H1 (cell line): ENCODE measurements around the gene ARG2. TPM values are rescaled to one million over a fixed set of nuclear protein-coding genes. Genes with fewer than 3 reads are reported as not detected.

ENCODE experiments used
- CTCF ChIA-PET: fragments of 300-600 bp; sonication (Branson Sonifier 250); formaldehyde crosslinking; loops from one replicate; lab custom pipeline; 2021; ENCODE audit not compliant: partially characterized antibody; lab: Charles Lee
- POLR2A ChIA-PET: fragments of 300-600 bp; sonication (Branson Sonifier 250); formaldehyde crosslinking; loops from one replicate; lab custom pipeline; 2021; ENCODE audit warnings: inconsistent platforms; ENCODE audit not compliant: partially characterized antibody; lab: Charles Lee
- DNase-seq, 2 experiments: peaks; one replicate each; pipeline versions ENCODE4 v3.0.0 to v3.0.0-alpha.2; 2010 to 2022; ENCODE audit warnings: low spot score in 2 of 2, low read depth in 1 of 2, mixed read lengths in 1 of 2
- FAIRE-seq: peaks from 2 replicates; lab custom pipeline; 2011; peaks lifted over from hg19 to GRCh38; lab: Jason Lieb, UNC
- H2AFZ ChIP-seq: 2 replicates; pipeline ENCODE4 v1.8.1; 2012; ENCODE audit warnings: low read length, inconsistent platforms
- H2AK5ac ChIP-seq: 2 replicates; pipeline ENCODE4 v1.6.1; 2013; ENCODE audit warnings: low read depth, low read length
- H2BK120ac ChIP-seq: replicated peaks from 2 replicates; pipeline ENCODE3; 2013; ENCODE audit warnings: low read depth, low read length, inconsistent platforms
- H2BK12ac ChIP-seq: 2 replicates; pipeline ENCODE4 v1.6.1; 2013; ENCODE audit warnings: low read depth, low read length
- H2BK15ac ChIP-seq: 2 replicates; pipeline ENCODE4 v1.6.1; 2013; ENCODE audit warnings: low read length
- H2BK20ac ChIP-seq: 2 replicates; pipeline ENCODE4 v1.6.1; 2013; ENCODE audit warnings: low read length
- H2BK5ac ChIP-seq: 2 replicates; pipeline ENCODE4 v1.6.1; 2013; ENCODE audit warnings: low read depth, low read length
- H3K14ac ChIP-seq: 2 replicates; pipeline ENCODE4 v1.6.1; 2013; ENCODE audit warnings: inconsistent platforms; ENCODE audit not compliant: insufficient read length
- H3K18ac ChIP-seq: 2 replicates; pipeline ENCODE4 v1.6.1; 2013; ENCODE audit warnings: low read length; ENCODE audit errors: extremely low read depth
- H3K23ac ChIP-seq: 2 replicates; pipeline ENCODE4 v1.6.1; 2013; ENCODE audit warnings: inconsistent platforms; ENCODE audit not compliant: insufficient read length
- H3K23me2 ChIP-seq: 2 replicates; pipeline ENCODE4 v1.6.1; 2013; ENCODE audit warnings: low read depth, low read length
- H3K27ac ChIP-seq: 2 replicates; pipeline ENCODE4 v1.6.1; 2011; ENCODE audit warnings: low read depth, low read length, inconsistent platforms
- H3K27me3 ChIP-seq, 4 experiments: replicated peaks in 1 of 4; 1 replicate in 1 of 4; 2 replicates in 3 of 4; pipeline versions ENCODE4 v1.6.1 to v1.8.1; 2011 to 2013; ENCODE audit warnings: low read length in 3 of 4, mild to moderate bottlenecking in 3 of 4, inconsistent platforms in 2 of 4, mixed read lengths in 2 of 4, moderate library complexity in 1 of 4; ENCODE audit not compliant: control insufficient read depth in 3 of 4, insufficient read depth in 3 of 4; ENCODE audit errors: extremely low read depth in 1 of 4
- H3K36me3 ChIP-seq, 4 experiments: 2 replicates each; pipeline versions ENCODE4 v1.6.1 to v1.8.1; 2011 to 2013; ENCODE audit warnings: mild to moderate bottlenecking in 4 of 4, low read length in 3 of 4, moderate library complexity in 2 of 4, control low read depth in 1 of 4, inconsistent platforms in 1 of 4; ENCODE audit not compliant: insufficient read depth in 4 of 4, control insufficient read depth in 2 of 4
- H3K4ac ChIP-seq: replicated peaks from 2 replicates; pipeline ENCODE3; 2013; ENCODE audit warnings: low read length, low read depth, mixed read lengths, inconsistent platforms; ENCODE audit not compliant: insufficient read length
- H3K4me1 ChIP-seq, 4 experiments: replicated peaks in 1 of 4; 1 replicate in 1 of 4; 2 replicates in 3 of 4; pipeline versions ENCODE4 v1.6.1 to v1.8.1; 2011 to 2013; ENCODE audit warnings: low read length in 3 of 4, inconsistent platforms in 2 of 4, mixed read lengths in 1 of 4; ENCODE audit not compliant: insufficient read depth in 4 of 4, control insufficient read depth in 3 of 4
- H3K4me2 ChIP-seq, 2 experiments: 2 replicates each; pipeline versions ENCODE4 v1.6.1 to v1.8.1; 2011 to 2013; ENCODE audit warnings: low read depth in 2 of 2, low read length in 2 of 2, control low read depth in 1 of 2, inconsistent platforms in 1 of 2, mild to moderate bottlenecking in 1 of 2; ENCODE audit not compliant: insufficient read depth in 1 of 2
- H3K4me3 ChIP-seq, 4 experiments: fragments of 200-600, 300-600 bp in 1 of 4; sonication (generic), shearing (Covaris generic), sonication (Bioruptor Twin) in 1 of 4; 2 replicates each; pipeline versions ENCODE4 v1.5.1 to v1.8.1; 2011 to 2016; ENCODE audit warnings: low read length in 4 of 4, low read depth in 3 of 4, control low read depth in 2 of 4, inconsistent platforms in 2 of 4, mild to moderate bottlenecking in 2 of 4, mixed read lengths in 1 of 4, moderate library complexity in 1 of 4; ENCODE audit not compliant: insufficient read depth in 2 of 4; ENCODE audit errors: extremely low read depth in 1 of 4
- H3K56ac ChIP-seq: replicated peaks from 2 replicates; pipeline ENCODE3; 2013; ENCODE audit warnings: low read depth, mild to moderate bottlenecking, mixed read lengths, low read length, inconsistent platforms; ENCODE audit not compliant: insufficient read length
- H3K79me1 ChIP-seq: 2 replicates; pipeline ENCODE4 v1.6.1; 2013; ENCODE audit warnings: low read depth, low read length, control low read depth
- H3K79me2 ChIP-seq, 2 experiments: 2 replicates each; pipeline versions ENCODE4 v1.6.1 to v1.8.1; 2012 to 2013; ENCODE audit warnings: low read length in 2 of 2, mild to moderate bottlenecking in 2 of 2, inconsistent platforms in 1 of 2; ENCODE audit not compliant: insufficient read depth in 2 of 2, control insufficient read depth in 1 of 2
- H3K9ac ChIP-seq, 4 experiments: replicated peaks in 1 of 4; 1 replicate in 1 of 4; 2 replicates in 3 of 4; pipeline versions ENCODE4 v1.6.1 to v1.8.1; 2011 to 2013; ENCODE audit warnings: low read depth in 3 of 4, low read length in 3 of 4, control low read depth in 2 of 4, mild to moderate bottlenecking in 2 of 4, moderate library complexity in 2 of 4, inconsistent platforms in 1 of 4; ENCODE audit errors: extremely low read depth in 1 of 4
- H3K9me3 ChIP-seq, 2 experiments: 2 replicates each; pipeline versions ENCODE4 v1.6.1 to v1.8.1; 2012 to 2013; ENCODE audit warnings: mild to moderate bottlenecking in 2 of 2, moderate library complexity in 2 of 2, control low read depth in 1 of 2, inconsistent platforms in 1 of 2, low read depth in 1 of 2, low read length in 1 of 2, mixed read lengths in 1 of 2; ENCODE audit not compliant: insufficient read depth in 2 of 2
- H4K20me1 ChIP-seq, 2 experiments: replicated peaks in 1 of 2; 2 replicates each; pipeline versions ENCODE3 to v1.8.1; 2011 to 2013; ENCODE audit warnings: inconsistent platforms in 2 of 2, low read length in 2 of 2, mild to moderate bottlenecking in 1 of 2; ENCODE audit not compliant: insufficient read depth in 2 of 2, control insufficient read depth in 1 of 2
- H4K5ac ChIP-seq: 2 replicates; pipeline ENCODE4 v1.6.1; 2013; ENCODE audit warnings: low read length, low read depth, mixed read lengths, inconsistent platforms; ENCODE audit not compliant: insufficient read length
- H4K8ac ChIP-seq: 2 replicates; pipeline ENCODE4 v1.8.0; 2013; ENCODE audit warnings: mild to moderate bottlenecking, moderate library complexity, low read length, inconsistent platforms; ENCODE audit not compliant: insufficient read depth; ENCODE audit errors: extremely low read depth
- H4K91ac ChIP-seq: replicated peaks from 2 replicates; pipeline ENCODE3; 2013; ENCODE audit warnings: low read length, mixed read lengths, inconsistent platforms; ENCODE audit not compliant: insufficient read length
- ASH2L ChIP-seq: fragments of 200-600, 300-600 bp; sonication (generic); IDR thresholded peaks from one replicate; pipeline ENCODE4 v1.7.1; 2017; ENCODE audit warnings: low read length
- ATF3 ChIP-seq: IDR thresholded peaks from 2 replicates; pipeline ENCODE4 v1.6.1; 2011; ENCODE audit warnings: low read depth, mild to moderate bottlenecking, low read length; ENCODE audit not compliant: insufficient read depth
- BCL11A ChIP-seq, 2 experiments: IDR thresholded peaks; one replicate each; pipeline ENCODE4 v1.6.1; 2011; ENCODE audit warnings: low read depth in 2 of 2, low read length in 2 of 2, mild to moderate bottlenecking in 2 of 2
- CREB1 ChIP-seq: IDR thresholded peaks from 2 replicates; pipeline ENCODE4 v1.6.1; 2012; ENCODE audit warnings: inconsistent platforms
- CTBP2 ChIP-seq: IDR thresholded peaks from 2 replicates; pipeline ENCODE4 v1.7.0; 2011; ENCODE audit warnings: borderline replicate concordance, mild to moderate bottlenecking, moderate library complexity, mixed read lengths, low read length; ENCODE audit not compliant: insufficient read depth, insufficient read length
- EGR1 ChIP-seq: IDR thresholded peaks from 2 replicates; pipeline ENCODE4 v1.6.1; 2011; ENCODE audit warnings: low read depth, low read length, borderline replicate concordance
- JUND ChIP-seq: IDR thresholded peaks from 2 replicates; pipeline ENCODE4 v1.6.1; 2011; ENCODE audit warnings: mild to moderate bottlenecking, improper control_type of control experiment, low read length
- MAFK ChIP-seq: IDR thresholded peaks from 2 replicates; pipeline ENCODE4 v1.6.1; 2012; ENCODE audit warnings: low read depth, mild to moderate bottlenecking, improper control_type of control experiment, low read length
- RBBP5 ChIP-seq: IDR thresholded peaks from 2 replicates; pipeline ENCODE4 v1.7.1; 2012; ENCODE audit warnings: low read depth, mild to moderate bottlenecking, inconsistent platforms, low read length, moderate library complexity, borderline replicate concordance
- SAP30 ChIP-seq: fragments of 300-600 bp; sonication (generic); IDR thresholded peaks from 2 replicates; pipeline ENCODE4 v1.7.1; 2012; ENCODE audit warnings: low read length, moderate library complexity, mild to moderate bottlenecking, inconsistent platforms; ENCODE audit not compliant: insufficient read depth, insufficient replicate concordance
- SIN3A ChIP-seq, 2 experiments: IDR thresholded peaks in 1 of 2; conservative IDR thresholded peaks in 1 of 2; 2 replicates each; pipeline ENCODE4 v1.6.1; 2011 to 2012; ENCODE audit warnings: low read length in 2 of 2, improper control_type of control experiment in 1 of 2, low read depth in 1 of 2, mild to moderate bottlenecking in 1 of 2
- SIX5 ChIP-seq: IDR thresholded peaks from 2 replicates; pipeline ENCODE4 v1.6.1; 2011; ENCODE audit warnings: mild to moderate bottlenecking, low read depth, low read length
- TAF7 ChIP-seq: optimal IDR thresholded peaks from 2 replicates; pipeline ENCODE3; 2011; ENCODE audit warnings: low read depth, mild to moderate bottlenecking, inconsistent platforms, low read length, moderate library complexity, borderline replicate concordance
- TBP ChIP-seq: IDR thresholded peaks from 2 replicates; pipeline ENCODE4 v1.6.1; 2011; ENCODE audit warnings: low read depth, low read length, improper control_type of control experiment
- WGBS, 2 experiments: shearing (Covaris generic) in 1 of 2; methylation state at CpG; one replicate each; pipeline versions ENCODE4 v1.1.6 to v1.1.7; 2013 to 2015; ENCODE audit warnings: low lambda C conversion rate in 2 of 2, mixed read lengths in 2 of 2, inconsistent platforms in 1 of 2, low coverage in 1 of 2, missing lambda C conversion rate in 1 of 2; ENCODE audit not compliant: insufficient replicate concordance in 2 of 2, insufficient coverage in 1 of 2, insufficient read length in 1 of 2; ENCODE audit errors: extremely low coverage in 1 of 2, missing lambda C conversion rate in 1 of 2; 5-methylcytosine and 5-hydroxymethylcytosine counted together
- polyA plus RNA-seq, 7 experiments: library from polyadenylated mRNA; depleted of rRNA in 3 of 7; stranded (reverse) in 5 of 7; unstranded in 2 of 7; fragments of >200 nt in 5 of 7; fragments of 200-250 nt in 2 of 7; gene quantifications; 1 replicate in 5 of 7; 2 replicates in 1 of 7; 4 replicates in 1 of 7; pipeline versions ENCODE4 v1.2.1 to v1.2.3, GENCODE V29; 2011 to 2013; ENCODE audit warnings: missing spikeins in 2 of 7, mixed read lengths in 2 of 7
- total RNA-seq: library from RNA; stranded (reverse); fragmentation: NEBNext Ultra II Directional; extraction: Animal tissue kit (Norgen Biotek cat#: 25700); gene quantifications from 2 replicates; pipeline ENCODE4 v1.2.1, GENCODE V29; 2021

ARG2 gene
- total and polyA plus RNA-seq, 2 of the 8 experiments (the other 6 are each of a cell fraction or from before 2014, with no cell fraction given) = 49.9 to 59.1 TPM

GRCh38 chr14:67644428-67644827 lies 24.7 kb downstream of the ARG2 start:
- H3K23me2 ChIP-seq = no peaks in the 10 kb centered on the region
- no peak overlapping the region for H2AK5ac ChIP-seq
- no peak overlapping the region for H3K18ac ChIP-seq
- peaks cover 4 to 33% (median 25%) of the 10 kb centered on the region in 4 experiments for H3K36me3 ChIP-seq
- H3K14ac ChIP-seq = no peak overlapping the region
- H4K91ac ChIP-seq = no peak overlapping the region
- H3K27ac ChIP-seq = no peak overlapping the region
- no peak overlapping the region for H3K23ac ChIP-seq
- H4K20me1 ChIP-seq = no peaks in the 10 kb centered on the region
- H2BK20ac ChIP-seq = no peak overlapping the region
- no peak for FAIRE-seq
- no peaks in the 10 kb centered on the region for H3K27me3 ChIP-seq
- no peaks in the 10 kb centered on the region for H3K4me1 ChIP-seq
- TF ChIP-seq CREB1 (no peak), SIN3A (conservative IDR thresholded peaks at IDR 0.05 in 1 of 2, IDR thresholded peaks at IDR 0.05 in 1 of 2; ENCODE audit: low read depth in 1 of 2, low read length in 2 of 2) (no peak), RBBP5 (no peak), SIX5 (no peak), JUND (no peak), ATF3 (no peak), CTBP2 (no peak), TAF7 (no peak), BCL11A (IDR thresholded peaks at IDR 0.05; ENCODE audit: low read depth in 2 of 2, low read length in 2 of 2) (no peak), MAFK (no peak), ASH2L (no peak), TBP (no peak), EGR1 (no peak), SAP30 (no peak)
- no peak overlapping the region for H2BK5ac ChIP-seq
- no peaks in the 10 kb centered on the region for H3K79me2 ChIP-seq
- H2BK12ac ChIP-seq = no peak overlapping the region
- H2BK120ac ChIP-seq = no peak overlapping the region
- no peak overlapping the region for H4K5ac ChIP-seq
- H3K9me3 ChIP-seq = no peaks in the 10 kb centered on the region
- H3K56ac ChIP-seq = no peak overlapping the region
- DNase-seq = no peak
- H3K4me3 ChIP-seq = no peak overlapping the region
- CTCF ChIA-PET = interaction anchor here (0.6 to 3.5 kb wide), 15 partner anchors 9 to 217 kb away, joined by 3 to 9 read pairs (median 4); partner anchors contain the start of gene PIGH
- no peaks in the 10 kb centered on the region for H3K79me1 ChIP-seq
- no peak overlapping the region for H4K8ac ChIP-seq
- H2BK15ac ChIP-seq = no peak overlapping the region
- no peak overlapping the region for H2AFZ ChIP-seq
- 73% methylated on average over 2 of the region's 2 CpGs; no CpG with 5 or more reads in 1 of the 2 experiments for WGBS, 2 experiments
- no peak overlapping the region for H3K9ac ChIP-seq
- H3K4ac ChIP-seq = no peak overlapping the region
- POLR2A ChIA-PET = interaction anchor here (0.6 to 2.1 kb wide), 3 partner anchors 9 to 42 kb away, joined by 3 to 5 read pairs (median 3); no protein-coding TSS in a partner anchor
- no peak overlapping the region for H3K4me2 ChIP-seq
